ENCODE results near the gene ARMH4.

Gene ARMH4

GRCh38 chr14:58100735-58101368 lies 51.2 kb downstream of the ARMH4 start:
- no peak for DNase-seq (ENCODE audit: low read depth, low spot score)

- DNase-seq (ENCODE audit: low read depth, low spot score) = no peak
Observed at GRCh38 chr14:58099682-58100081, 52.3 kb downstream of the ARMH4 start.

GRCh38 chr14:58098507-58098906 lies 53.5 kb downstream of the ARMH4 start:
- DNase-seq (ENCODE audit: low read depth, low spot score) = no peak

GRCh38 chr14:58096731-58097130 lies 55.3 kb downstream of the ARMH4 start:
- DNase-seq (ENCODE audit: low read depth, low spot score) = no peak

- no peak for DNase-seq (ENCODE audit: low read depth, low spot score)
Observed at GRCh38 chr14:58091883-58092630, 60.0 kb downstream of the ARMH4 start.

GRCh38 chr14:58089612-58090011 lies 62.4 kb downstream of the ARMH4 start:
- no peak for DNase-seq (ENCODE audit: low read depth, low spot score)

- DNase-seq (ENCODE audit: low read depth, low spot score) = no peak
Observed at GRCh38 chr14:58088961-58089360, 63.1 kb downstream of the ARMH4 start.

- DNase-seq (ENCODE audit: low read depth, low spot score) = no peak
Observed at GRCh38 chr14:58085877-58086276, 66.1 kb downstream of the ARMH4 start.

GRCh38 chr14:58082491-58083098 lies 69.4 kb downstream of the ARMH4 start:
- DNase-seq (ENCODE audit: low read depth, low spot score) = no peak

- DNase-seq (ENCODE audit: low read depth, low spot score) = no peak
Observed at GRCh38 chr14:58082011-58082410, 70.0 kb downstream of the ARMH4 start.

- DNase-seq (ENCODE audit: low read depth, low spot score) = no peak
Observed at GRCh38 chr14:58078471-58078870, 73.5 kb downstream of the ARMH4 start.

GRCh38 chr14:58078068-58078467 lies 73.9 kb downstream of the ARMH4 start:
- DNase-seq (ENCODE audit: low read depth, low spot score) = no peak

GRCh38 chr14:58077621-58078020 lies 74.4 kb downstream of the ARMH4 start:
- DNase-seq (ENCODE audit: low read depth, low spot score) = no peak

- no peak for DNase-seq (ENCODE audit: low read depth, low spot score)
Observed at GRCh38 chr14:58073516-58073915, 78.5 kb downstream of the ARMH4 start.

GRCh38 chr14:58072288-58073071 lies 79.5 kb downstream of the ARMH4 start:
- peak; percentile 73 for DNase-seq (ENCODE audit: low read depth, low spot score)

- DNase-seq (ENCODE audit: low read depth, low spot score) = no peak
Observed at GRCh38 chr14:58071341-58071740, 80.7 kb downstream of the ARMH4 start.

- DNase-seq (ENCODE audit: low read depth, low spot score) = no peak
Observed at GRCh38 chr14:58068306-58068705, 83.7 kb downstream of the ARMH4 start.

- no peak for DNase-seq (ENCODE audit: low read depth, low spot score)
Observed at GRCh38 chr14:58066115-58066514, 85.9 kb downstream of the ARMH4 start.

- DNase-seq (ENCODE audit: low read depth, low spot score) = no peak
Observed at GRCh38 chr14:58061581-58061980, 90.4 kb downstream of the ARMH4 start.

- DNase-seq (ENCODE audit: low read depth, low spot score) = peak; percentile 35
Observed at GRCh38 chr14:58060898-58061297, 91.1 kb downstream of the ARMH4 start.

GRCh38 chr14:58060077-58060476 lies 91.9 kb downstream of the ARMH4 start:
- DNase-seq (ENCODE audit: low read depth, low spot score) = no peak

- no peak for DNase-seq (ENCODE audit: low read depth, low spot score)
Observed at GRCh38 chr14:58059126-58059525, 92.9 kb downstream of the ARMH4 start.

All from ELF-1 (cell line).